Breast epithelium (tissue), 4 donors: ENCODE measurements around the gene COX15. TPM values are rescaled to one million over a fixed set of nuclear protein-coding genes. Genes with fewer than 3 reads are reported as not detected.

Experiments used
- DNase-seq, 2 donors: peaks; one replicate each; pipeline ENCODE4 v3.0.0-alpha.2; 2019; ENCODE audit warnings: low spot score in 2 of 2
- H3K27ac ChIP-seq, 2 donors: fragments of 200-600 bp; sonication (generic) in 1 of 2; one replicate each; pipeline ENCODE4 v1.5.1; 2016 to 2019; ENCODE audit warnings: mild to moderate bottlenecking in 1 of 2
- H3K27me3 ChIP-seq, 2 donors: fragments of 200-600 bp; sonication (generic) in 1 of 2; one replicate each; pipeline versions ENCODE4 v1.5.1 to v1.6.0; 2017 to 2019; ENCODE audit warnings: control low read depth in 1 of 2, mild to moderate bottlenecking in 1 of 2
- H3K36me3 ChIP-seq: fragments of 200-600 bp; one replicate; pipeline ENCODE4 v1.5.1; 2019
- H3K4me1 ChIP-seq, 2 donors: fragments of 200-600 bp; sonication (generic); one replicate each; pipeline ENCODE4 v1.5.1; 2016 to 2019; ENCODE audit warnings: control low read depth in 1 of 2
- H3K4me3 ChIP-seq, 3 donors: fragments of 200-600 bp; sonication (generic); 1 replicate in 2 of 3; 2 replicates in 1 of 3; pipeline ENCODE4 v1.5.1; 2016 to 2019; ENCODE audit warnings: mild to moderate bottlenecking in 3 of 3, moderate library complexity in 2 of 3
- H3K9me3 ChIP-seq, 2 donors: fragments of 200-600 bp; sonication (generic) in 1 of 2; one replicate each; pipeline ENCODE4 v1.5.1; 2016 to 2019; ENCODE audit warnings: control low read depth in 1 of 2
- CTCF ChIP-seq, 3 donors: fragments of 450-650 bp; IDR thresholded peaks; one replicate each; pipeline ENCODE4 v1.5.1; 2016 to 2017; ENCODE audit warnings: antibody characterized with exemption in 3 of 3, mild to moderate bottlenecking in 3 of 3, moderate library complexity in 3 of 3
- POLR2A ChIP-seq: fragments of 450-650 bp; IDR thresholded peaks from one replicate; pipeline ENCODE4 v1.6.1; 2016; ENCODE audit warnings: antibody characterized with exemption, mild to moderate bottlenecking, moderate library complexity
- POLR2AphosphoS5 ChIP-seq, 3 donors: sonication (generic); formaldehyde crosslinking; IDR thresholded peaks; one replicate each; pipeline ENCODE4 v1.6.1; 2017; ENCODE audit warnings: antibody characterized with exemption in 3 of 3
- intact Hi-C: fragments of 100-400 bp; cut with DNase I; formaldehyde crosslinking; loops from one replicate; pipeline ENCODE4 v1.15.1; 2023; ENCODE audit warnings: low total_unique reads
- total RNA-seq, 3 donors: library from RNA; depleted of rRNA; stranded (reverse); fragments of >200 nt; gene quantifications; one replicate each; pipeline ENCODE4 v1.1.0, GENCODE V29; 2016

Gene COX15
- total RNA-seq, 3 donors from 2014 or later = 28.2 to 38.3 (median 32.2) TPM

- no peak overlapping the region for H3K27ac ChIP-seq
- peaks cover 15% of the 10 kb centered on the region for H3K36me3 ChIP-seq
- no peaks in the 10 kb centered on the region for H3K9me3 ChIP-seq
- DNase-seq = no peak
- TF ChIP-seq POLR2AphosphoS5 (IDR thresholded peaks at IDR 0.05) (no peak), POLR2A (no peak), CTCF (IDR thresholded peaks at IDR 0.05) (no peak)
- H3K27me3 ChIP-seq = no peaks in the 10 kb centered on the region
- no peak overlapping the region for H3K4me3 ChIP-seq
- H3K4me1 ChIP-seq = no peaks in the 10 kb centered on the region
- intact Hi-C loops = no loop called here
Observed at GRCh38 chr10:99693933-99694583, 37.9 kb downstream of the COX15 start.

GRCh38 chr10:99689461-99689860 lies 42.5 kb downstream of the COX15 start:
- no peaks in the 10 kb centered on the region for H3K36me3 ChIP-seq
- DNase-seq = no peak
- H3K27me3 ChIP-seq = no peaks in the 10 kb centered on the region
- intact Hi-C loops = no loop called here
- H3K4me1 ChIP-seq = no peaks in the 10 kb centered on the region
- no peak overlapping the region for H3K27ac ChIP-seq
- no peaks in the 10 kb centered on the region for H3K9me3 ChIP-seq
- no peak overlapping the region for H3K4me3 ChIP-seq
- no peak for TF ChIP-seq CTCF (IDR thresholded peaks at IDR 0.05)
- TF ChIP-seq POLR2AphosphoS5 (IDR thresholded peaks at IDR 0.05) = no peak
- no peak for TF ChIP-seq POLR2A

- no peaks in the 10 kb centered on the region for H3K27me3 ChIP-seq
- H3K9me3 ChIP-seq = no peaks in the 10 kb centered on the region
- no peak for DNase-seq
- no peaks in the 10 kb centered on the region for H3K4me1 ChIP-seq
- intact Hi-C loops = no loop called here
- TF ChIP-seq POLR2A = no peak
- TF ChIP-seq CTCF (IDR thresholded peaks at IDR 0.05) = no peak
- TF ChIP-seq POLR2AphosphoS5 (IDR thresholded peaks at IDR 0.05) = no peak
- no peaks in the 10 kb centered on the region for H3K36me3 ChIP-seq
- H3K4me3 ChIP-seq = no peak overlapping the region
- H3K27ac ChIP-seq = no peak overlapping the region
Observed at GRCh38 chr10:99685597-99685967, 46.3 kb downstream of the COX15 start.

DNA sequence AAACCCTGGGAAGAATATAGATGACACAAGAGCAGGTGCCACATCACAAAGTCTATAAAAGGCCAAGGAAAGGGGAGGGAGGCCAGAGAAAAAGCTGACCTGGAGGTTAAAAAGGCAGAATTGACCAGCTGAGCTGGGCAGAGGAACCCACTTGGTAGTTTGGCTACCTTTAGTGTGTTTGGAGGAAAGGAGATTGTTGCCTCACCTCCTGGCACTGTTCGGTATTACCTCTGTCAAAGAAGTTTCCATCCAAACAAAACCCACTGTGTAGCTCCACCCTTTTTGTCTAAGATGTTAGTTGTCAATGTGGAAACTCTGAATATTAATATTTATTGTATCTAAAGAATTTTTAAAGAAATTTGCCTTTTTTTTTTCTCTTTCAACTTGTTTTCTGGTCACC lies 49.2 kb downstream of the COX15 start:
- TF ChIP-seq POLR2A (no peak), CTCF (IDR thresholded peaks at IDR 0.05) (peak in 1 of 3 donors; percentile 14)
- Histone ChIP-seq H3K4me3 (no peak overlapping the region), H3K27ac (no peak overlapping the region), H3K36me3 (no peaks in the 10 kb centered on the region), H3K4me1 (no peaks in the 10 kb centered on the region), H3K9me3 (no peaks in the 10 kb centered on the region), H3K27me3 (no peaks in the 10 kb centered on the region)
- no peak for DNase-seq
- intact Hi-C loops = no loop called here

Other genes starting within 250 kb of the COX15 start
- gene NKX2-3, start 199.2 kb downstream of the COX15 start, total RNA-seq = under 1 TPM in 1 of 3 donors, not detected in 2; 0.15 TPM
- 10 to 100 TPM; 29.1 to 35.1 (median 33.1) TPM for gene SLC25A28, start 111.7 kb downstream of the COX15 start, total RNA-seq
- gene ENTPD7, start 72.6 kb downstream of the COX15 start, total RNA-seq = 10 to 100 TPM in 2 of 3 donors, 1 to 10 TPM in 1; 3.5 to 11.6 (median 10.8) TPM
- gene CUTC, start 107 bp upstream of the COX15 start, total RNA-seq = 10 to 100 TPM; 23.4 to 81.0 (median 33.4) TPM
- 1 to 10 TPM; 2.0 to 3.1 (median 2.1) TPM for gene ABCC2, start 50.5 kb upstream of the COX15 start, total RNA-seq